Immature natural killer cell (primary cell): Measurements from ENCODE around the gene H2AZ2. TPM values are rescaled to one million over a fixed set of nuclear protein-coding genes. Genes with fewer than 3 reads are reported as not detected.
"Not testable (repeated sequence)": the region's sequence is repeated elsewhere in the genome, so short reads cannot be mapped to it uniquely, and the experiment has no call there.

ENCODE experiments used
- DNase-seq, 3 donors: peaks; one replicate each; pipeline ENCODE4 v3.0.0; 2022; ENCODE audit warnings: mixed read lengths in 1 of 3
- H3K27ac Mint-ChIP-seq, 6 donors: one replicate each; pipeline ENCODE4 v1.8.0; 2020; ENCODE audit warnings: mixed read lengths in 6 of 6, mild to moderate bottlenecking in 5 of 6, inconsistent platforms in 4 of 6, moderate library complexity in 3 of 6
- H3K27me3 Mint-ChIP-seq, 3 donors: one replicate each; pipeline ENCODE4 v1.8.0; 2020 to 2021; ENCODE audit warnings: low read depth in 3 of 3, mild to moderate bottlenecking in 3 of 3, mixed read lengths in 3 of 3, moderate library complexity in 3 of 3, inconsistent platforms in 1 of 3
- H3K36me3 Mint-ChIP-seq, 3 donors: one replicate each; pipeline ENCODE4 v1.8.0; 2020; ENCODE audit warnings: mixed read lengths in 3 of 3, inconsistent platforms in 2 of 3, mild to moderate bottlenecking in 2 of 3
- H3K4me1 Mint-ChIP-seq, 2 donors: one replicate each; pipeline ENCODE4 v1.8.0; 2020; ENCODE audit warnings: inconsistent platforms in 2 of 2, mild to moderate bottlenecking in 2 of 2, mixed read lengths in 2 of 2, moderate library complexity in 1 of 2
- H3K4me3 Mint-ChIP-seq, 5 donors: one replicate each; pipeline ENCODE4 v1.8.0; 2020; ENCODE audit warnings: mild to moderate bottlenecking in 5 of 5, mixed read lengths in 5 of 5, inconsistent platforms in 3 of 5, moderate library complexity in 3 of 5
- H3K9me3 Mint-ChIP-seq, 6 donors: one replicate each; pipeline ENCODE4 v1.8.0; 2020; ENCODE audit warnings: mild to moderate bottlenecking in 6 of 6, mixed read lengths in 6 of 6, inconsistent platforms in 4 of 6, moderate library complexity in 3 of 6
- polyA plus RNA-seq, 3 donors: library from polyadenylated mRNA; unstranded; fragments of 300-500 nt; fragmentation: Illumina TruSeq; gene quantifications; one replicate each; pipeline ENCODE4 v1.2.3, GENCODE V29; 2021

Gene H2AZ2
- polyA plus RNA-seq, 3 donors from 2014 or later = 237 to 262 (median 254) TPM

DNA sequence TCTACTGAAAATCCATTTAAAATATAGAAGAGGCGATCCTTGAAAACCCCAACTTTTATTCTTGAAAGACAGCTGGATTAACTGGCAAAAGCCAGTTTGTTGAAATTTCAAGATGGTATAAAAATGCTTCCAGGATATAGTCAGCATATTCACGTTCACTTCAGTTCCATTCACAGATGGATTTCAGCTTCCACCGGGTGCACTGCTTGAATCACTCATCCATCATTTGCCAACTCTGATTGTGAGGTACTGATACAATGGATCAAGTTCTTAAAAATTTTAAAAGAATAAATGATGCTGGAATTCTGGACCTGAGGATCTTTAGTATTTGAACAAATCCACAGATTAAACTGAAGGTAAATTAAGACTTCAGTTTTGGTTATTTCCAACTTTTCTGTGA is 35.0 kb upstream of the H2AZ2 start:
- Mint-ChIP-seq H3K9me3 (peaks cover 0 to 5% (median 0%) of the 10 kb centered on the region in 6 donors), H3K4me3 (peak overlapping the region; percentile 10 to 96 (median 88)), H3K4me1 (peaks cover 64 to 78% of the 10 kb centered on the region in 2 donors), H3K27me3 (peaks cover 12 to 16% (median 13%) of the 10 kb centered on the region in 3 donors), H3K27ac (peak overlapping the region; percentile 57 to 100 (median 85)), H3K36me3 (peaks cover 4 to 9% (median 5%) of the 10 kb centered on the region in 3 donors)
- no peak for DNase-seq

DNA sequence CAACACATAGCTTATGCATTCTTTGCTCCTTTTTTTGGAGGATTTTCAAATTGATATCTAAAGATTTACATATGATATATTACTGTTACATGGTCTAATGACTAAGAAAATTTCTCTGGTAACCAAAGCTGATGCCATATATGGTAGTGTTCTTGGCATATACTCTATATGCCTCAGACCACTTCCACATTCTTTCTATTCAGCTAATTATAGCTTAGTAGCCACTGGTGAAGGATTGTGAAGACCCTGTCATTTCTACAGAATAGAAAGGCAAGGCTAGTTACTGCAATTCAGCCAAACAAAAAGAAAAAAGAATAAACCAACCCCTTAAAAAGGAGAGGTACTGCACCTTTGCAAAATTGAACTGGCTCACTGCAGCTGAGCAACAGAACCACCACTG is 33.7 kb upstream of the H2AZ2 start:
- peaks cover 4 to 9% (median 7%) of the 10 kb centered on the region in 3 donors for H3K36me3 Mint-ChIP-seq
- peaks cover 12 to 16% (median 13%) of the 10 kb centered on the region in 3 donors for H3K27me3 Mint-ChIP-seq
- H3K4me1 Mint-ChIP-seq = peaks cover 63 to 83% of the 10 kb centered on the region in 2 donors
- no peak for DNase-seq
- peak overlapping the region; percentile 24 to 99 (median 88) for H3K27ac Mint-ChIP-seq
- H3K9me3 Mint-ChIP-seq = peaks cover 0 to 5% (median 0%) of the 10 kb centered on the region in 6 donors
- H3K4me3 Mint-ChIP-seq = peak overlapping the region; percentile 44 to 88 (median 70)

DNA sequence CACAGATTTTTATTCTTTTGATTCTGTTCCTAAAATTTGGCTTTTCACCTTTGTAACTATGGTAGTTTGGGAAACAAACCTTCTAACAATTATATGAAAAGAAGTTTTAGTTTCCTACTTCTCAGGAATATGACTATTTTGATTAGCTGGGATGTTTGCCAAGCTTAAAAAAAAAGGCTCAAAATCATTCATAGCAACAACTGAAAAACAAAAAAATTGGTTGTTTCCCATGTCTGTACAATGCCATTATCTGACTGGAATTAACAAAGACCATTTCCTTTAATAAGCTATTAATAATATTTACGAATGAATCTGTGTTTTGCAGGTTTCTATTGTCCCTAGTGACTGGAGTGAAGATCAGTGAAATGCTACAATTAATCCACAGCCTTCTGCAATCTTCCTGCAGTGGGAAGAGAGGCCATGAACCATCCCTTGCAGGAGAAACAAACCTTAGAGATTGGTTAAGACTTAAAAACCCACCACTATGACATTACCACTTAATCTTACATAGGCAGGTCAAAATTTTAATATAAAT is 33.2 kb upstream of the H2AZ2 start:
- Mint-ChIP-seq H3K9me3 (peaks cover 0 to 5% (median 0%) of the 10 kb centered on the region in 6 donors), H3K4me3 (peak overlapping the region; percentile 70 to 88 (median 72))

DNA sequence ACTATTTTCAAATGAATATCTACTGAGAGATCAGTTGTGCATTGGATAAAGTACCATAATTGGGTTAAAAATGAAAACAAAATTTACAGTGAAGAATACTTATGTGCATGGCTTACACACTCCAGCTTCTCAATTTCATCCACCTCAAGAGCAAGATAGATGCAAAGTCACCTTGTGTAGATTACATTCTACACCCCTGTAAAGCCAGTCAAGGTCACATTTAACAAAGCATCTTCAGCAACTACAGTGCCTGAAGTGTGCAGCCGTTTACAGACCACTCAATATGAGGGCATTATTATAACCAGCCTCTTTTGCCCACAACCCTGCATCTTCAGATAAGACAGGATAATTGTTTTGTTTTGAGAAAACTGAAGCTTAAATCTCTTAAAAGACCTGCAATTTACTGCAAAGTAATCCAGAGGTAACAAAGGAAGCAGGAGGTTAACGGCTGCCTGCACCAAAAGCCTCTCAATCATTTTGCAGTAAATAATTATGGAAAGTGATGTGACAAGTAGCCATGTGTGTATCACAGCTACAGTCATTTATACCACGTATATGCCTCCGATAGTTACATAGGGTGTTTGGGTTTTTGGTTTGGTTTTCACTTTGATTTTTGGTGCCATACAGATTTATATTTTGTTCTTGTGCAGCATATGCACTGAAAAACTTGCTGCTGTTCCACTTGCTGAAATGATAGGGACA is 32.6 kb upstream of the H2AZ2 start:
- peak overlapping the region; percentile 84 to 99 (median 88) for H3K27ac Mint-ChIP-seq
- DNase-seq = peak; percentile 26 to 34 (median 29)
- H3K27me3 Mint-ChIP-seq = peaks cover 6 to 11% (median 8%) of the 10 kb centered on the region in 3 donors
- H3K36me3 Mint-ChIP-seq = peaks cover 4 to 9% (median 7%) of the 10 kb centered on the region in 3 donors
- H3K4me3 Mint-ChIP-seq = peak overlapping the region; percentile 70 to 88 (median 72)
- H3K4me1 Mint-ChIP-seq = peaks cover 54 to 81% of the 10 kb centered on the region in 2 donors
- H3K9me3 Mint-ChIP-seq = peaks cover 0 to 5% (median 0%) of the 10 kb centered on the region in 6 donors

More for the DNA sequence above, 33.2 kb upstream of the H2AZ2 start:
- Mint-ChIP-seq H3K27ac (peak overlapping the region; percentile 84 to 99 (median 88)), H3K36me3 (peaks cover 4 to 9% (median 7%) of the 10 kb centered on the region in 3 donors), H3K4me1 (peaks cover 60 to 83% of the 10 kb centered on the region in 2 donors), H3K27me3 (peaks cover 12 to 16% (median 13%) of the 10 kb centered on the region in 3 donors)
- DNase-seq = no peak

DNA sequence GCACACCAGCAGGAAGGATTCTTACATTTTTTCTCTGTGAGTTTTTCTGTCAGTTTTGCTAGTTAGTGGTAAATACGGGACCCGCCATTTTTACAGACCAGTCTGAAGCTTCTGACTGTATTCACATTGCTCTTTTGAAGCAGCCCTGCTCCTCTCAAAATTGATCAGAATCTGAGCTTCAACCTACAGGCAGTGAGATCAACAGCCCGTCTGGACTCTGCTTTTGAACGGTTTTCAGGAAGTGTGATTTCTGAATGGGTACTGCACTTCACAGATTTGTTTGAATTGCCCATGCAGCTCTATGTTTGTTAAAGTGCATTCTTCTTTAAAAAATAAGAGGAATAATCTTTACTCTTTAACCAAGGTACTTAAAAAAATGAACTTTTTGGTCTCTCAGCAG is 28.5 kb upstream of the H2AZ2 start:
- Mint-ChIP-seq H3K9me3 (no peaks in the 10 kb centered on the region), H3K27ac (peak overlapping the region in 2 of 6 donors; percentile 2 to 34), H3K4me1 (peaks cover 25 to 48% of the 10 kb centered on the region in 2 donors), H3K4me3 (no peak overlapping the region), H3K36me3 (peaks cover 0 to 2% (median 0%) of the 10 kb centered on the region in 3 donors), H3K27me3 (peaks cover 0 to 3% (median 0%) of the 10 kb centered on the region in 3 donors)
- DNase-seq = no peak

DNA sequence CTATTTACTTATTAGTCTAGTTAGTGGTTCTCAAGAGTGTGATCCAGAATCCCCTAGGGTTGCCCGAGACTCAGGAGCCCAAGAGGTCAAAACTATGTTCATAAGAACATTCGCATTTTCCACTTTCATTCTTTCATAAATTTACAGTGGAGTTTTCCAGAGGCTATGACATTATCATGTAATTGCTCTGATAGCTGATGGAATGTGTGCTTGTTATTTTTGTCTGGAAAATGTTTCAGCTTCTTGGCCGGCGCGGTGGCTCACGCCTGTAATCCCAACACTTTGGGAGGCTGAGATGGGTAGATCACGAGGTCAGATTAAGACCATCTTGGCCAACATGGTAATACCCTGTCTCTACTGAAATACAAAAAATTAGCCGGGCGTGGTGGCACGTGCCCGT is 27.4 kb upstream of the H2AZ2 start:
- no peak for DNase-seq
- Mint-ChIP-seq H3K27me3 (peaks cover 0 to 3% (median 0%) of the 10 kb centered on the region in 3 donors), H3K4me1 (peaks cover 14 to 37% of the 10 kb centered on the region in 2 donors), H3K9me3 (no peaks in the 10 kb centered on the region), H3K4me3 (no peak overlapping the region), H3K36me3 (peaks cover 0 to 2% (median 0%) of the 10 kb centered on the region in 3 donors), H3K27ac (no peak overlapping the region)

DNA sequence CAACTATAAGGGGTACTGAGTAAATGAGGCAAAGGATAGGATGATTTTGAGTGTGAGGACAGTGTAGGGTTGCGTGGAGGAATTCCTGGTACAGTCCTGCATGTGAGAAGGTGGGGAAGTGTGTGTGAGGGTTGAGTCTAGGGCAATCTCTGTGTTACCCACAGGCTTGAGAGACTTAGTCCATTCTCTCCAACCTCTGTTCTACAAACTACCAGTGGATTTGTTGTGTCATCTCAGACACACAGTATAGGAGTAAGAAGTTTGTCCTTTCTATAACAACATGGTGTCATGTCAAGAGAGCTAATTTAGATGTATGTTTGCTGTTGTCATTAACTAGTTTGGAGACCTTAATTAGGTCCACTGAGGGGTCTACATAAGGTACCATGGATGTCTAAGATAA is 24.9 kb upstream of the H2AZ2 start:
- no peak overlapping the region for H3K27ac Mint-ChIP-seq
- H3K36me3 Mint-ChIP-seq = peaks cover 0 to 2% (median 0%) of the 10 kb centered on the region in 3 donors
- no peak for DNase-seq
- H3K9me3 Mint-ChIP-seq = no peaks in the 10 kb centered on the region
- H3K4me1 Mint-ChIP-seq = peaks cover 1 to 16% of the 10 kb centered on the region in 2 donors
- H3K4me3 Mint-ChIP-seq = no peak overlapping the region
- H3K27me3 Mint-ChIP-seq = no peaks in the 10 kb centered on the region

DNA sequence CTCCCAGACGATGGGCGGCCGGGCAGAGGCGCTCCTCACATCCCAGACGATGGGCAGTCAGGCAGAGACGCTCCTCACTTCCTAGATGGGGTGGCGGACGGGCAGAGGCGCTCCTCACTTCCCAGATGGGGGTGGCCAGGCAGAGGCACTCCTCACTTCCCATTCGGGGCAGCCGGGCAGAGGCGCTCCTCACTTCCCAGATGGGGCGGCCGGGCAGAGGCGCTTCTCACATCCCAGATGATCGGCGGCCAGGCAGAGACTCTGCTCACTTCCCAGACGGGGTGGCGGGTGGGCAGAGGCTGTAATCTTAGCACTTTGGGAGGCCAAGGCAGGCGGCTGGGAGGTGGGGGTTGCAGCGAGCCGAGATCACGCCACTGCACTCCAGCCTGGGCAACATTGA is 24.0 kb upstream of the H2AZ2 start:
- not testable (repeated sequence) for H3K27ac Mint-ChIP-seq, DNase-seq, H3K9me3 Mint-ChIP-seq, H3K36me3 Mint-ChIP-seq, H3K4me3 Mint-ChIP-seq, H3K27me3 Mint-ChIP-seq
- H3K4me1 Mint-ChIP-seq = peaks cover 0 to 12% of the 10 kb centered on the region in 2 donors

DNA sequence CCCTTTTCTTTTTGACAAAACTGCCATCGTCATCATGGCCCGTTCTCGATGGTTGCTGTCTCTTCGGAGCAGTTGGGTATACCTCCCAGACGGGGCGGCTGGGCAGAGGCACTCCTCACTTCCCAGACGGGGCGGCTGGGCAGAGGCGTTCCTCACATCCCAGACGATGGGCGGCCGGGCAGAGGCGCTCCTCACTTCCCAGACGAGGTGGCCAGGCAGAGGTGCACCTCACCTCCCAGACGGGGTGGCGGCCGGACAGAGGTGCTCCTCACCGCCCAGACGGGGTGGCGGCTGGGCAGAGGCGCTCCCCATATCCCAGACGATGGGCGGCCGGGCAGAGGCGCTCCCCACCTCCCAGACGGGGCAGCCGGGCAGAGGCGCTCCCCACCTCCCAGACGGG is 22.9 kb upstream of the H2AZ2 start:
- H3K9me3 Mint-ChIP-seq, H3K36me3 Mint-ChIP-seq, DNase-seq, H3K27ac Mint-ChIP-seq, H3K4me1 Mint-ChIP-seq, H3K27me3 Mint-ChIP-seq, H3K4me3 Mint-ChIP-seq: not testable (repeated sequence)

DNA sequence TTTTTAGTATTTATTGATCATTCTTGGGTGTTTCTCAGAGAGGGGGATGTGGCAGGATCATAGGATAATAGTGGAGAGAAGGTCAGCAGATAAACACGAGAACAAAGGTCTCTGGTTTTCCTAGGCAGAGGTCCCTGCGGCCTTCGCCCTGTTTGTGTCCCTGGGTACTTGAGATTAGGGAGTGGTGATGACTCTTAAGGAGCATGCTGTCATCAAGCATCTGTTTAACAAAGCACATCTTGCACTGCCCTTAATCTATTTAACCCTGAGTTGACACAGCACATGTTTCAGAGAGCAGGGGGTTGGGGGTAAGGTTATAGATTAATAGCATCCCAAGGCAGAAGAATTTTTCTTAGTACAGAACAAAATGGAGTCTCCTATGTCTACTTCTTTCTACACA is 22.4 kb upstream of the H2AZ2 start:
- not testable (repeated sequence) for H3K4me1 Mint-ChIP-seq

DNA sequence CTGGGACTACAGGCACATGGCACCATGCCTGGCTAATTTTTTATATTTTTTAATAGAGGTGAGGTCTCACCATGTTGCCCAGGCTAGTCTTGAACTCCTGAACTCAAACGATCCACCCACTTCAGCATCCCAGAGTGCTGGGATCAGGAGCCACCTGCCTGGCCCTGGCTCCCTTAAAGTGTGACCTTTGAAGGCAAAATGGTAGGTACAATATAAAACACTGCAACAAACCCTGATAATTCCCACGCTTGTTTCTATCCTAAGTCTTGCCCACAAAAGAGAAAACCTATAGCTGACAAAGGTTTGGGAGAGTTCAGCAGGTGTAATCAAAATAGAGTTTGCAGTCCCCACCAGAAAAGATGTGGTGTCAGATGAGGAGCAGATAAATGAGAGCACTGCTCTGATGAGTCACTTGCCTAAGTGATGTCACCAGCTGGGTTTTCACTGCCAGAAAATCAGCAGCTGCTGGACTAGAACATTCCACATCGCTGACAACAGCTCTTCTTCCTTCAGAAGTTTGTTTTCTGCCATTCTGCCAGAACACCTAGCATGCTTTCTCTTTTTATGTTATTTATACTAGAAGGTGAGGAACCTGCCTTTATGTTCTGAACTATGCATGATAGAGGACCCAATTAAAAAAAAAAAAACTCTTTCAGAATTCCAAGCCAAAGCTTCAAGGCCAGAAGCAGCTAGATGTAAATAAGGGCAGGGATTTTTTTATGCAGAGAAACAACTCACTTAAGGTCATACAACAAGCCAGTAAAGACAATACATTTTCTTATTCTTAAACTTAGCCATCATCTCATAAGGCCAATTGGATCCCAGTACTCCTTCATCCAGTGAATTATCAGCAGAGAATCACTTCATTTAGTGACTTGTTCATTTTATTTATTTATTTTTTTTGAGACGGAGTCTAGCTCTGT is 19.4 kb upstream of the H2AZ2 start:
- H3K27me3 Mint-ChIP-seq = peaks cover 0 to 6% (median 2%) of the 10 kb centered on the region in 3 donors
- no peak for DNase-seq
- H3K4me3 Mint-ChIP-seq = no peak overlapping the region
- no peak overlapping the region for H3K27ac Mint-ChIP-seq
- no peaks in the 10 kb centered on the region for H3K9me3 Mint-ChIP-seq
- no peaks in the 10 kb centered on the region for H3K4me1 Mint-ChIP-seq
- no peaks in the 10 kb centered on the region for H3K36me3 Mint-ChIP-seq

More for the DNA sequence above, 22.4 kb upstream of the H2AZ2 start:
- not testable (repeated sequence) for H3K27me3 Mint-ChIP-seq, H3K4me3 Mint-ChIP-seq, H3K9me3 Mint-ChIP-seq, H3K27ac Mint-ChIP-seq, DNase-seq, H3K36me3 Mint-ChIP-seq

DNA sequence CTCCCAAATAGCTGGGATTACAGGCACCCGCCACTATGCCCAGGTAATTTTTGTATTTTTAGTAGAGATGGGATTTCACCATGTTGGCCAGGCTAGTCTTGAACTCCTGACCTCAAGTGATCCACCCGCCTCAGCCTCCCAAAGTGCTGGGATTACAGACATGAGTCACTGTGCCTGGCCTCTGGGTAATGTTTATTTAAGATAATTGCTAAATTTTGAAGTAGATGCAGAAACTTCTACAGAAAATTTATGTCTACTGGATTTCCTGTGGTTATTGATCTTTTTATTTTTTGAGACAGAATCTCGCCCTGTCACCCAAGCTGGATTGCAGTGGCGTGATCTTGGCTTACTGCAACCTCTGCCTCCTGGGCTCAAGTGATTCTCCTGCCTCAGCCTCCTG is 14.1 kb upstream of the H2AZ2 start:
- not testable (repeated sequence) for DNase-seq, H3K36me3 Mint-ChIP-seq, H3K4me3 Mint-ChIP-seq, H3K4me1 Mint-ChIP-seq, H3K27me3 Mint-ChIP-seq, H3K9me3 Mint-ChIP-seq, H3K27ac Mint-ChIP-seq

DNA sequence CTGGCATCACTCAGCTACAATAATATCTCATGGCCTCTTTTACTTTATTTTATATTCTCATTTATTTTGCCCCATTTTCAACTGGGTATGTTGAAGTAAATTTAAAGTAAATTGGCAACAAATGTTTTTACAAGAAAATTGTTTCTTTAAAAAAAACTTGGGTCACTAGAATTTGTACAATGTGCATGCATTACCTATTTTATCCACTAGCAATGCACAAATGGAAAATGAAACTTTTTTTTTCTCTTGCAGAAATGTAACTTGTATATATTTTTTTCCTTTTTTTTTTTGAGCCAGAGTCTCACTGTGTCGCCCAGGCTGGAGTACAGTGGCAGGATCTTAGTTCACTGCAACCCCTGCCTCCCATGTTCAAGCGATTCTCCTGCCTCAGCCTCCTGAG is 10.3 kb upstream of the H2AZ2 start:
- Mint-ChIP-seq H3K4me1 (peaks cover 5 to 6% of the 10 kb centered on the region in 2 donors), H3K36me3 (no peaks in the 10 kb centered on the region), H3K9me3 (no peaks in the 10 kb centered on the region), H3K27me3 (peaks cover 0 to 4% (median 0%) of the 10 kb centered on the region in 3 donors), H3K4me3 (no peak overlapping the region), H3K27ac (peak overlapping the region in 1 of 6 donors; percentile 19)
- DNase-seq = no peak
